ENCODE results near the gene ING3. TPM values are rescaled to one million over a fixed set of nuclear protein-coding genes. Genes with fewer than 3 reads are reported as not detected.

Gene ING3
- total RNA-seq, 1 experiment from 2014 or later: 23.1 TPM

DNA sequence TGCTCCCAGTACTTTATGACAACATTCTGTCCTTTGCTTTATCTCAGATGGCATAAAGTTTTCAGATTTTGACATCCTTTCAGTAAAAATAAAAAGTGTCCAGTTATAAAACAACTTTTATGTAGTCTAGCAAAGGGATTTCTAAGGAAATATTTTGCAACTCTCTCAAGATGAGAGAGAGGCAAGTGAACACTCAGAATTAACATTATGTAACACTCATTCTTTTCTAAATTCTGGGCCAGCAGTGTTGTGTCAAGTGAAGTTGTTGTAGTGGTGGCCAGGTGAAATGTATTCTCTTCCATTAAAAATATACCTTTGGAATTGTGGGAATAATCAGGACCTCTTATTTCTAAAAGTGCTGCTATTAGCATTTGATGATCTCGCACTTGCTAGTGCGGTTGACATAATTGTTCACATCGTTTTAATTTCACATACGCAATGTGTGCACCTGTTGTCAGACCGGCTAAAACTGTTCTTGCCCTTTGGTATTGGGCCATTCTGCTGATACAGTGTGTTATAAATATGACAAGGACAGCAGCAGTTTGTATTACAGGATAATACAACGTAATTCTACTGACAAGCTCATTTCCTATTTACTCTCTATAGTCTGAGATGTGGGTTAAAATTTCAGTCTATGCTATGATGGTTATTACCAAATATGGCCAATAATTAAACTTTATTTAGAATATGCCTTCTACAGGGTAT is 61.7 kb downstream of the ING3 start:
- H2BK20ac ChIP-seq (ENCODE audit: low read depth, low read length, poor library complexity, severe bottlenecking): no peak overlapping the region
- Mint-ChIP-seq H3K36me3 (ENCODE audit: insufficient read depth in 1 of 3, low read depth in 3 of 3) (no peaks in the 10 kb centered on the region), H3K4me3 (no peak overlapping the region), H3K9me3 (no peaks in the 10 kb centered on the region; a peak in 1 of 5 replicates), H3K27ac (no peak overlapping the region), H3K27me3 (ENCODE audit: low read depth) (no peaks in the 10 kb centered on the region), H3K4me1 (peaks cover 0 to 4% of the 10 kb centered on the region in 2 experiments; a peak in 2 of 4 replicates)
- no peak overlapping the region for H3K23ac ChIP-seq (ENCODE audit: insufficient read length, low read depth, low read length)
- H4K5ac ChIP-seq (ENCODE audit: insufficient read length, low read depth, low read length): no peak overlapping the region
- no peak overlapping the region for H2AK5ac ChIP-seq (ENCODE audit: insufficient read length, low read length)
- H3K23me2 ChIP-seq (ENCODE audit: insufficient read length, low read depth, low read length, poor library complexity, severe bottlenecking): no peaks in the 10 kb centered on the region
- no peak overlapping the region for H3T11ph ChIP-seq (ENCODE audit: low read length)
- H3K79me1 ChIP-seq (ENCODE audit: insufficient read depth, low read depth, low read length, poor library complexity, severe bottlenecking): no peaks in the 10 kb centered on the region
- no peak overlapping the region for H3K4me2 ChIP-seq (ENCODE audit: insufficient read depth, insufficient read length, low read length)
- H2BK5ac ChIP-seq (ENCODE audit: insufficient read length, low read length): no peak overlapping the region
- no peak overlapping the region for H3K56ac ChIP-seq (ENCODE audit: insufficient read length, low read depth, low read length)
- no peak overlapping the region for H2BK120ac ChIP-seq (ENCODE audit: low read depth, low read length, poor library complexity, severe bottlenecking)
- H4K8ac ChIP-seq (replicated peaks; ENCODE audit: insufficient read length, low read depth, low read length): no peak overlapping the region
- no peaks in the 10 kb centered on the region for H3K27me3 ChIP-seq (ENCODE audit: insufficient read depth, low read length)
- H3K4ac ChIP-seq (ENCODE audit: low read depth, low read length): no peak overlapping the region
- no peaks in the 10 kb centered on the region for H3K79me2 ChIP-seq (ENCODE audit: insufficient read depth, low read length)
- H2AFZ ChIP-seq (ENCODE audit: low read length): no peak overlapping the region
- no peak overlapping the region for H3K9ac ChIP-seq (ENCODE audit: extremely low read depth, insufficient read length, low read length)
- no peaks in the 10 kb centered on the region for H3K9me3 ChIP-seq (ENCODE audit: control insufficient read depth, low read depth, low read length)
- no peak overlapping the region for H3K18ac ChIP-seq (ENCODE audit: insufficient read length, low read depth, low read length)
- no peak overlapping the region for H3K27ac ChIP-seq (ENCODE audit: insufficient read length, low read depth, low read length)
- H2BK15ac ChIP-seq (ENCODE audit: low read depth, low read length): no peak overlapping the region
- WGBS (ENCODE audit: extremely low coverage, insufficient read length, low lambda C conversion rate): no CpG with 5 or more reads among the region's 6 CpGs
- no peak for DNase-seq
- H3K4me1 ChIP-seq (ENCODE audit: insufficient read depth, low read length): no peaks in the 10 kb centered on the region
- H2BK12ac ChIP-seq (ENCODE audit: insufficient read length, low read depth, low read length): no peak overlapping the region
- no peak overlapping the region for H3K14ac ChIP-seq (ENCODE audit: insufficient read depth, low read length)
- TF ChIP-seq CTCF (conservative IDR thresholded peaks at IDR 0.05): no peak
- H4K91ac ChIP-seq (ENCODE audit: insufficient read length, low read depth, low read length): no peak overlapping the region
- no peaks in the 10 kb centered on the region for H4K20me1 ChIP-seq (ENCODE audit: control insufficient read depth, insufficient read depth, insufficient read length)
